ENCODE data around the gene EXOC1. TPM values are rescaled to one million over a fixed set of nuclear protein-coding genes. Genes with fewer than 3 reads are reported as not detected.

Gene EXOC1
- total RNA-seq, 1 donor from 2014 or later: 29.1 TPM

DNA sequence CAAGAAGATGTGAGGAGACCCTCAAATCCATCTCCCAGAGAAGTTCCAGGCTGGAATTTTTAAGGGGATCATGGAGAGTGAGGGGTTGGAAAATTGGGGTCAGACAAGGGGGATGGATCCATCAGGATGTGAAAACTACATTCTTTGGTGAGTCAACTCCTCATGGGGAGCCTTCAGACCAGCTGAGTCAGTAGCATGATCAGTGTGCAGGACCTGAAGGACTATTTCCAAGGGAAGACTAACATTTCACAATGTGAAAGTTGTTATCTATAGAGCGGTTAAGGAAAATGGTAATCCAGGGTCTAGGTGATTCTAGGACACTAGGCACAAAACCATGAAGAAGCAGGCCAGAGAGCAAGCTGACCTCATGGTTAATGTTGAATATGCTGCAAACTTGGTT, 56.7 kb downstream of the EXOC1 start:
- Mint-ChIP-seq H3K9me3 (ENCODE audit: low read depth) (no peaks in the 10 kb centered on the region), H3K4me3 (ENCODE audit: low read depth) (no peak overlapping the region), H3K4me1 (ENCODE audit: low read depth) (no peaks in the 10 kb centered on the region), H3K27me3 (no peaks in the 10 kb centered on the region), H3K27ac (no peak overlapping the region), H3K36me3 (ENCODE audit: insufficient read depth) (no peaks in the 10 kb centered on the region)
- no peak for DNase-seq (ENCODE audit: low spot score, unreplicated experiment)
- TF ChIP-seq, protein P1, sequence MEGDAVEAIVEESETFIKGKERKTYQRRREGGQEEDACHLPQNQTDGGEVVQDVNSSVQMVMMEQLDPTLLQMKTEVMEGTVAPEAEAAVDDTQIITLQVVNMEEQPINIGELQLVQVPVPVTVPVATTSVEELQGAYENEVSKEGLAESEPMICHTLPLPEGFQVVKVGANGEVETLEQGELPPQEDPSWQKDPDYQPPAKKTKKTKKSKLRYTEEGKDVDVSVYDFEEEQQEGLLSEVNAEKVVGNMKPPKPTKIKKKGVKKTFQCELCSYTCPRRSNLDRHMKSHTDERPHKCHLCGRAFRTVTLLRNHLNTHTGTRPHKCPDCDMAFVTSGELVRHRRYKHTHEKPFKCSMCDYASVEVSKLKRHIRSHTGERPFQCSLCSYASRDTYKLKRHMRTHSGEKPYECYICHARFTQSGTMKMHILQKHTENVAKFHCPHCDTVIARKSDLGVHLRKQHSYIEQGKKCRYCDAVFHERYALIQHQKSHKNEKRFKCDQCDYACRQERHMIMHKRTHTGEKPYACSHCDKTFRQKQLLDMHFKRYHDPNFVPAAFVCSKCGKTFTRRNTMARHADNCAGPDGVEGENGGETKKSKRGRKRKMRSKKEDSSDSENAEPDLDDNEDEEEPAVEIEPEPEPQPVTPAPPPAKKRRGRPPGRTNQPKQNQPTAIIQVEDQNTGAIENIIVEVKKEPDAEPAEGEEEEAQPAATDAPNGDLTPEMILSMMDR (IDR thresholded peaks at IDR 0.05; ENCODE audit: unreplicated experiment): no peak

DNA sequence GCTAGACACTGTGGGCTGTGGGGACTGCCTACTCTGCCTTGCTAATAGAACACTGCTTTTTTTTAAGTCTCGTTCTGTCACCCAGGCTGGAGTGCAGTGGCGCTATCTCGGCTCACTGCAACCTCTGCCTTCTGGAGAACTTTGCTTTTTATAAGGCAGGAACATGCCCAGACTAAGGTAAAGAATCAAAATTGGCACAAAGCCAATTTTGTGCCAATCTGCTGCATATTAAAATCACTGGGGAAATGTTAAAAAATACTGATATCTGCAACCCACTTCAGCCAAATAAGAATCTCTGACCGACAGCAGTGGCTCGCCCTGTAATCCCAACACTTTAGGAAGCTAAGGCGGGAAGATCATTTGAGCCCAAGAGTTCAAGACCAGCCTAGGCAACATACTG, 58.8 kb downstream of the EXOC1 start:
- TF ChIP-seq, protein P1 (IDR thresholded peaks at IDR 0.05; ENCODE audit: unreplicated experiment): no peak
- no peaks in the 10 kb centered on the region for H3K4me1 Mint-ChIP-seq (ENCODE audit: low read depth)
- no peaks in the 10 kb centered on the region for H3K36me3 Mint-ChIP-seq (ENCODE audit: insufficient read depth)
- H3K4me3 Mint-ChIP-seq (ENCODE audit: low read depth): no peak overlapping the region
- H3K9me3 Mint-ChIP-seq (ENCODE audit: low read depth): no peaks in the 10 kb centered on the region
- no peaks in the 10 kb centered on the region for H3K27me3 Mint-ChIP-seq
- H3K27ac Mint-ChIP-seq: no peak overlapping the region
- no peak for DNase-seq (ENCODE audit: low spot score, unreplicated experiment)

GRCh38 chr4:55920571-55920970, 67.1 kb downstream of the EXOC1 start:
- Mint-ChIP-seq H3K4me3 (ENCODE audit: low read depth) (no peak overlapping the region), H3K36me3 (ENCODE audit: insufficient read depth) (no peaks in the 10 kb centered on the region), H3K9me3 (ENCODE audit: low read depth) (peaks cover 3% of the 10 kb centered on the region), H3K27ac (no peak overlapping the region), H3K27me3 (no peaks in the 10 kb centered on the region), H3K4me1 (ENCODE audit: low read depth) (no peaks in the 10 kb centered on the region)
- no peak for DNase-seq (ENCODE audit: low spot score, unreplicated experiment)
- TF ChIP-seq, protein P1 (IDR thresholded peaks at IDR 0.05; ENCODE audit: unreplicated experiment): no peak

DNA sequence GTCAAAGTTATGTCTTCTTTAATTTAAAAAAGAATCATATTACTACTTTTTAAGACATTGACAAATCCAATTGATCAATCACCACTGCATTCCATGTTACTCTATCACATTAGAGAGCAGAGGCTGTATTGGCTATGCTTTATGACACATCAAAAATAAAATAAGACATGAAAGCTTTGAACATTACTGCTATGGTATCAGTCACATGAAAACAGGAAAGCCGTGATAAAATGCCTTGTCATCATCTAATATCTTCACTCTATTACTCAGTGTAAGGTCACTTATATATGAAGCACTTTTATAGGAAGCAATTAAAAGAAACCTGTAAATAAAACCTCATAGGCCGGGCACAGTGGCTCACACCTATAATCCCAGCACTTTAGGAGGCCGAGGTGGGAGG, 67.6 kb downstream of the EXOC1 start:
- Mint-ChIP-seq H3K4me3 (ENCODE audit: low read depth) (no peak overlapping the region), H3K4me1 (ENCODE audit: low read depth) (no peaks in the 10 kb centered on the region), H3K27ac (no peak overlapping the region), H3K9me3 (ENCODE audit: low read depth) (peaks cover 3% of the 10 kb centered on the region), H3K36me3 (ENCODE audit: insufficient read depth) (no peaks in the 10 kb centered on the region), H3K27me3 (no peaks in the 10 kb centered on the region)
- no peak for DNase-seq (ENCODE audit: low spot score, unreplicated experiment)
- TF ChIP-seq, protein P1 (IDR thresholded peaks at IDR 0.05; ENCODE audit: unreplicated experiment): no peak

GRCh38 chr4:55925241-55925640, 71.8 kb downstream of the EXOC1 start:
- Mint-ChIP-seq H3K4me1 (ENCODE audit: low read depth) (peaks cover 4% of the 10 kb centered on the region), H3K9me3 (ENCODE audit: low read depth) (peaks cover 8% of the 10 kb centered on the region), H3K27ac (no peak overlapping the region), H3K27me3 (no peaks in the 10 kb centered on the region), H3K36me3 (ENCODE audit: insufficient read depth) (no peaks in the 10 kb centered on the region), H3K4me3 (ENCODE audit: low read depth) (no peak overlapping the region)
- DNase-seq (ENCODE audit: low spot score, unreplicated experiment): no peak
- TF ChIP-seq, protein P1 (IDR thresholded peaks at IDR 0.05; ENCODE audit: unreplicated experiment): no peak

All from progenitor cell of endocrine pancreas (in vitro differentiated cells).